GM12891 (cell line): ENCODE results near the gene CNIH2.
"Not testable (repeated sequence)": the region's sequence is repeated elsewhere in the genome, so short reads cannot be mapped to it uniquely, and the experiment has no call there.

ENCODE experiments used
- DNase-seq: peaks from one replicate; pipeline ENCODE4 v3.0.0; 2011; ENCODE audit warnings: low spot score; ENCODE audit not compliant: insufficient read length
- FAIRE-seq: peaks from 2 replicates; lab custom pipeline; 2011; peaks lifted over from hg19 to GRCh38; lab: Jason Lieb, UNC
- PAX5 ChIP-seq: IDR thresholded peaks from 2 replicates; pipeline ENCODE4 v1.6.1; 2011; ENCODE audit warnings: low read length, moderate library complexity, mild to moderate bottlenecking; ENCODE audit not compliant: insufficient read depth, severe bottlenecking
- POLR2A ChIP-seq: IDR thresholded peaks from 2 replicates; pipeline ENCODE4 v1.6.1; 2011; ENCODE audit warnings: low read depth, low read length, control low read depth
- POLR2AphosphoS5 ChIP-seq: IDR thresholded peaks from 2 replicates; pipeline ENCODE4 v1.6.1; 2011; ENCODE audit warnings: low read depth, low read length, control low read depth
- POU2F2 ChIP-seq: IDR thresholded peaks from 2 replicates; pipeline ENCODE4 v1.6.1; 2011; ENCODE audit warnings: low read depth, mild to moderate bottlenecking, control low read depth, low read length, moderate library complexity
- SPI1 ChIP-seq: IDR thresholded peaks from 2 replicates; pipeline ENCODE4 v1.6.1; 2011; ENCODE audit warnings: low read depth, low read length, control low read depth
- TAF1 ChIP-seq: IDR thresholded peaks from 2 replicates; pipeline ENCODE4 v1.6.1; 2011; ENCODE audit warnings: low read depth, low read length, control low read depth

CNIH2 gene

GRCh38 chr11:66299186-66299585 is 21.2 kb downstream of the CNIH2 start:
- no peak for DNase-seq
- no peak for FAIRE-seq
- TF ChIP-seq SPI1 (no peak), PAX5 (no peak), POU2F2 (no peak), TAF1 (no peak), POLR2AphosphoS5 (no peak), POLR2A (no peak)

- no peak for DNase-seq
- FAIRE-seq: no peak
- TF ChIP-seq SPI1 (no peak), POLR2AphosphoS5 (no peak), POLR2A (no peak), POU2F2 (no peak)
Measured at GRCh38 chr11:66302656-66303055, 24.7 kb downstream of the CNIH2 start.

DNA sequence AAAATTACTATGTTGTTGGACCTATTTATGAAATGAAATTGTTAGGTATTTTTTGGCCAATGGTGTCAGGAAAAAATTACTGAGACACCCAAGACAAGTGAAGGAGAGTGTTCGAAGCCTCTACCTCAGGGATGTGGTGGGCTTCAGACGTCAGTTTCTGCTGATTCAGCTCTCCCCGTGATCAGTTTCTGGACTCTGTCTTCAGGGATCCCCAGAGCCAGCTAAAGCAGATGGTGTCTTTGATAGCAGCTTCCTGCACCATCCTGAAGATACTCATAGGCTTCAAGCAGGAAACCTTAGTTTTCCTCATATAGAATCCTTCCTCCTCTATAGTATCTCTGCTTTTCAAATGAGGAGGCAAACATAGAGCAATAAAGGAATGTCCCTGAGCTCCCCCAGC is 31.5 kb downstream of the CNIH2 start:
- FAIRE-seq: no peak
- TF ChIP-seq POLR2AphosphoS5: no peak
- no peak for TF ChIP-seq SPI1
- TF ChIP-seq POLR2A: no peak
- no peak for TF ChIP-seq PAX5
- no peak for TF ChIP-seq TAF1
- no peak for DNase-seq

DNA sequence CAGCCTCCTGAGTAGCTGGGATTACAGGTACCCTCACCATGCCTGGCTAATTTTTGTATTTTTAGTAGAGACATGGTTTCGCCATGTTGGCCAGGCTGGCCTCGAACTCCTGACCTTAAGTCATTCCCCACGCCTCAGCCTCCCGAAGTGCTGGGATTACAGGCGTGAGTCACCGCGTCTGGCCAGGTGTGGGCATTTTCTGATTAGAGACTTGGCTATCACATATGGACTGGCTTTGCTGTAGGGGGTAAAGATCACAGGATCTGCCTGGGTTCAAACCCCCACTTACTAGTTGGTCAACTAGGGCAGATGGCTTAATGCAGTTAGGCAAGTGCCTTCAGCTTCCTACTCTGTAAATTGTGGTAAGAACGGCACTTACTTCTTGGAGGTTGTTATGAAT is 32.3 kb downstream of the CNIH2 start:
- TF ChIP-seq TAF1 (no peak), POLR2A (no peak), SPI1 (no peak), POU2F2 (no peak), PAX5 (no peak), POLR2AphosphoS5 (no peak)
- FAIRE-seq (no peak), DNase-seq (no peak)

DNA sequence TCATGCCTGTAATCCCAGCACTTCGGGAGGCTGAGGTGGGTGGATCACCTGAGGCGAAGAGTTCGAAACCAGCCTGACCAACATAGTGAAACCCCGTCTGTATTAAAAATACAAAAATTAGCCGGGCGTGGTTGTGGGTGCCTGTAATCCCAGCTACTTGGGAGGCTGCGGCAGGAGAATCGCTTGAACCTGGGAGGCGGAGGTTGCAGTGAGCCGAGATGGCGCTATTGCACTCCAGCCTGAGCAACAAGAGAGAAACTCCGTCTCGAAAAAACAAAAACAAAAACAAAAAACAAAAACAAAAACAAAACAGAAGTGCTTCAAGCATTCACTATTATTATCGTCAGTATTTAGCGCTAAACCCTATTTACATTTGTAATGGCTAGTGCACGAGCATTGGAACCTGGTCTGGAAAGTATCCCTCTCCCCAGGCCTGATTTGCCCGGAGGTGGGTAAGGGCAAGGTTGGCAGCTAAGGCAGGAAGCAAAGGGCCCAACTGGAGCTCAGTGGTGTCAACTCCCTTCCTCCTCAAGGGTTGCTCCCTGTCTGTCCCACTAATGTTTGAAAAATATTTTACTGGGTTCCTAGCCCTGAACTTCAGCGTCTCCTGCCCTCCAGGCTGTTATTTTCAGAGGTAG is 32.9 kb downstream of the CNIH2 start:
- not testable (repeated sequence) for FAIRE-seq, DNase-seq

GRCh38 chr11:66311470-66311964 is 33.5 kb downstream of the CNIH2 start:
- FAIRE-seq (no peak), DNase-seq (no peak)
- no peak for TF ChIP-seq POLR2A
- no peak for TF ChIP-seq POLR2AphosphoS5
- TF ChIP-seq PAX5: no peak
- TF ChIP-seq SPI1: no peak
- TF ChIP-seq POU2F2: no peak
- no peak for TF ChIP-seq TAF1

DNA sequence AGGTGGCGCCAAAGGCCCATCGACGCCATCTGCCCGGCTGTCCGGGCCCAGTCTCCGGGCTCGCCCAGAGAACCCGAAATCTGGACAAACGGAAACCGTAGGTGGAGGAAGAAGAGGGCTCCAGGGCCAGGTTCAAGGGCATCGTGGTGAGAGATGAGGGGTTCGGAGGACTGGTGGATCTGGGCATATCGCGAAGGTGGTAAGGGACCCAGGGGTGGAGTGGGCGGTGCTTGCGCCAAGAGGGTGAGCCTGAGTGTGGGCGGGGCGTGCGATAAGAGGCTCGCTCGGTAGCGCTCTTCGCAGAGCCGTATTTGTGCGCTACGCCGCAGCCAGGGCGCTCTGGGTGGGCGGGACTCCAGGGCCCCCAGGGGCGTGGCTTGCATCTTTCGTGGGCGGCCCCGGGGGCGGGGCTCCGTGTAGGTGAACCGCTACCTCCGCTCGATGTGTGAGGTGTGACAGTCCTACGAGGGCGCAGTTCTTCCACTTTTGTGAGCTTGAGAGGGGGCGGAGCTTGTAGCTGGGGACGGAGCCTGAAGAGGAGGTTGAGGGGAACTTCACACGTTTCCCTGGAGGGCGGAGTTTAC is 34.1 kb downstream of the CNIH2 start:
- FAIRE-seq (peak; percentile 98), DNase-seq (peak; percentile 90)
- TF ChIP-seq PAX5 (no peak), POU2F2 (no peak), POLR2A (no peak), TAF1 (no peak)

DNA sequence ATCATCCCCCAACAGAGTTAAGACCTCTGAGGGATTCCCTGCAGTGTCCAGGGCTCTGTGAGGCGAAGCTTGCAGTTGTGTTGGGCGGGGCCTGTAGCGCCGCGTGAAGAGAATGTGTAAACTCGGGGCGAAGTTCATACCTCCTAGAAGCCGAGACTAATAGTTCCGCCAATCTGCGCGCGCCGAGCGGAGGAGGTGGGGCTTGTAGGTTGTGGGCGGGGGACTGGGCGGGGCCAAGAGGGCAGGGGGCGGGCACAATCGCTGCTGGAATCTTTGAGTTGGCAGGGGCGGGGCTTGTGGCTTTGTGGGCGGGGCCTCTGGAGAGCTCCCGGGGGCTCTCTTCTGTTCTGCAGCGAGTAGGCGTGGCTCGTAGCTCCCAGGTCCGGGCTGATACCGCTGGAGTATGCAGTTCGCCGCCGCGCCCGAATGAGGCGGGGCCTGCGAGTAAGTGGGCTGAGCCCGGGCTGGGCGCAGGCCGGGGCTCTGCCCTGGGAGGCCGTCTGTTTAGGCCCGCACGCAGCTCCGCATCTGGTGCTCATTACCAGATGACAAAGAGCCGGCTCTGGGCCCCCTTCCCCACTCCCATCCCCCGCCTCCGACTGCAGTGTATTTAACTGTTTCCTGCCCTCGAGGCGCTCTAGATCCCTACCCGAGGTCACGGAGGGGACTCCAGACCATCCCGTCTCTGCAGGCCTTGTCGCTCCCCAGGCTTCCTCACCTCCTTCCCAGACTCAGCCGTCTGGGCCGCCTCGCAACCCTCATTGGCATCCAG is 34.8 kb downstream of the CNIH2 start:
- no peak for FAIRE-seq
- no peak for TF ChIP-seq POU2F2
- no peak for TF ChIP-seq SPI1
- TF ChIP-seq PAX5: no peak
- TF ChIP-seq POLR2A: no peak
- no peak for TF ChIP-seq TAF1
- no peak for TF ChIP-seq POLR2AphosphoS5
- peak; percentile 94 for DNase-seq

DNA sequence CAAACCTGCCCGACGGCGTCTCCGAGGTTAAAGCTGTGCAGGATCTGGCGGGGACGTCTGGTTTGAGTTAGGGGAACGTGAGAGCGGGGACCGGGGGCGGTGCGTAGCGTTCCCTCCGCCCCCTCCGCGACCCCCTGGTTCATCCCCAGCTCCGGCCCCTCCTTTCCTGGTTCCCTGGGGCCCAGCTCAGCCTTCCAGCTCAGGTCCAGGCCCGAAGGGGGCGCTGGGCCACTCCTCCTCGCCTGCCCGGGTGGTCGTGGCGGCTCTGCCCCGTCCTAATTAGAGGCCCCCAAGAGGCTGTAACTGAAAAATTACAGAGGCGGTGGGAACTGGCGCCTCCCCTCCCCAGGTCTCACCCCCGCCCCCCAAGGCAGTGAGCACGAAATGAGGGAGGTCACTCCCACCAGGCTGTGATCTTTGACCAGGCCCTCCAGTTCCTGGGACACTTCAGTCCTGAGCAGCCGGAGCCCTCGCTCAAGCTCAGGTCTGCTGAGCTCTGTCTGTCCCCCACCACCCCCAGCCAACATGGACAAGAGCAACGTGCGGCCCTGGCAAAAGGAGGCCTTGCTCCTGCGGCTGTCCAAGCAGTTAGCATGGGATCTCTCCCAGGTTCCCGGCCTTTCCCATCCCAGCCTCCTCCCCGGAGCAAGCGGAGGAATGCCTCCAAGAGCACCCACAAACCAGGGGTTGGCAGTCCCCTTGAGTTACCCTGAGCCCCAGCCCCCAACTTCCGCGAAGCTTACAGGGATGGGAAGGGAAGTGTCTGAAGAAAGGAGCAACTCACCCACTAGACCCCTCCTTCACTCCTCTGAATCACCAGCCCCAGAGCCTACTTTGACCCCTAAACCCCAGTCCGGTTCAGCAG is 35.6 kb downstream of the CNIH2 start:
- FAIRE-seq (no peak), DNase-seq (no peak)
- TF ChIP-seq POLR2AphosphoS5 (no peak), PAX5 (no peak), POU2F2 (no peak)

- no peak for DNase-seq
- TF ChIP-seq TAF1 (no peak), SPI1 (no peak), POU2F2 (no peak), POLR2A (no peak), POLR2AphosphoS5 (no peak), PAX5 (no peak)
- FAIRE-seq: no peak
Measured at GRCh38 chr11:66314186-66314501, 36.2 kb downstream of the CNIH2 start.
